ENCODE results near the gene JADE2.

Gene JADE2

GRCh38 chr5:134606726-134607125 is 81.3 kb downstream of the JADE2 start:
- ATAC-seq (ENCODE audit: low read depth), result no peak
- Mint-ChIP-seq H3K9me3 (no peaks in the 10 kb centered on the region), H3K27me3 (no peaks in the 10 kb centered on the region), H3K4me1 (no peaks in the 10 kb centered on the region), H3K27ac (no peak overlapping the region), H3K36me3 (peaks cover 22% of the 10 kb centered on the region), H3K4me3 (no peak overlapping the region)
- no peak for DNase-seq (ENCODE audit: low spot score in 2 of 2)

- Mint-ChIP-seq H3K4me3 (no peak overlapping the region), H3K4me1 (no peaks in the 10 kb centered on the region), H3K36me3 (peaks cover 25% of the 10 kb centered on the region), H3K27ac (peak overlapping the region; percentile 43), H3K27me3 (no peaks in the 10 kb centered on the region), H3K9me3 (no peaks in the 10 kb centered on the region)
- DNase-seq (ENCODE audit: low spot score in 2 of 2) (no peak), ATAC-seq (ENCODE audit: low read depth) (no peak)
Observed at GRCh38 chr5:134608555-134608954, 83.1 kb downstream of the JADE2 start.

GRCh38 chr5:134609232-134609851 is 83.9 kb downstream of the JADE2 start:
- H3K36me3 Mint-ChIP-seq, result peaks cover 29% of the 10 kb centered on the region
- ATAC-seq (ENCODE audit: low read depth) (no peak), DNase-seq (ENCODE audit: low spot score in 2 of 2) (no peak)
- H3K4me3 Mint-ChIP-seq, result no peak overlapping the region
- H3K9me3 Mint-ChIP-seq, result no peaks in the 10 kb centered on the region
- no peaks in the 10 kb centered on the region for H3K27me3 Mint-ChIP-seq
- H3K27ac Mint-ChIP-seq, result no peak overlapping the region
- no peaks in the 10 kb centered on the region for H3K4me1 Mint-ChIP-seq

- ATAC-seq (ENCODE audit: low read depth) (no peak), DNase-seq (ENCODE audit: low spot score in 2 of 2) (no peak)
- no peak overlapping the region for H3K4me3 Mint-ChIP-seq
- no peaks in the 10 kb centered on the region for H3K27me3 Mint-ChIP-seq
- no peaks in the 10 kb centered on the region for H3K4me1 Mint-ChIP-seq
- no peak overlapping the region for H3K27ac Mint-ChIP-seq
- no peaks in the 10 kb centered on the region for H3K9me3 Mint-ChIP-seq
- H3K36me3 Mint-ChIP-seq, result peaks cover 31% of the 10 kb centered on the region
Observed at GRCh38 chr5:134610725-134611124, 85.3 kb downstream of the JADE2 start.

- Mint-ChIP-seq H3K9me3 (no peaks in the 10 kb centered on the region), H3K4me1 (no peaks in the 10 kb centered on the region), H3K4me3 (no peak overlapping the region), H3K36me3 (peaks cover 32% of the 10 kb centered on the region), H3K27ac (no peak overlapping the region), H3K27me3 (no peaks in the 10 kb centered on the region)
- no peak for DNase-seq (ENCODE audit: low spot score in 2 of 2)
- no peak for ATAC-seq (ENCODE audit: low read depth)
Observed at GRCh38 chr5:134611515-134611914, 86.0 kb downstream of the JADE2 start.

GRCh38 chr5:134614450-134615085 is 89.1 kb downstream of the JADE2 start:
- no peak for DNase-seq (ENCODE audit: low spot score in 2 of 2)
- no peak for ATAC-seq (ENCODE audit: low read depth)
- peaks cover 23% of the 10 kb centered on the region for H3K36me3 Mint-ChIP-seq
- H3K4me1 Mint-ChIP-seq, result no peaks in the 10 kb centered on the region
- H3K27me3 Mint-ChIP-seq, result no peaks in the 10 kb centered on the region
- H3K27ac Mint-ChIP-seq, result no peak overlapping the region
- H3K4me3 Mint-ChIP-seq, result no peak overlapping the region
- H3K9me3 Mint-ChIP-seq, result no peaks in the 10 kb centered on the region

- no peak for ATAC-seq (ENCODE audit: low read depth)
- Mint-ChIP-seq H3K27ac (no peak overlapping the region), H3K4me1 (peaks cover 10% of the 10 kb centered on the region), H3K4me3 (no peak overlapping the region), H3K27me3 (no peaks in the 10 kb centered on the region), H3K9me3 (no peaks in the 10 kb centered on the region), H3K36me3 (peaks cover 17% of the 10 kb centered on the region)
- no peak for DNase-seq (ENCODE audit: low spot score in 2 of 2)
Observed at GRCh38 chr5:134620634-134621033, 95.2 kb downstream of the JADE2 start.

GRCh38 chr5:134625559-134625958 is 100.1 kb downstream of the JADE2 start:
- Mint-ChIP-seq H3K27ac (no peak overlapping the region), H3K9me3 (no peaks in the 10 kb centered on the region), H3K27me3 (no peaks in the 10 kb centered on the region), H3K4me3 (no peak overlapping the region), H3K4me1 (peaks cover 15% of the 10 kb centered on the region), H3K36me3 (peaks cover 10% of the 10 kb centered on the region)
- no peak for DNase-seq (ENCODE audit: low spot score in 2 of 2)
- ATAC-seq (ENCODE audit: low read depth), result no peak

- no peak overlapping the region for H3K4me3 Mint-ChIP-seq
- no peaks in the 10 kb centered on the region for H3K9me3 Mint-ChIP-seq
Observed at GRCh38 chr5:134626369-134627014, 101.0 kb downstream of the JADE2 start.

More at GRCh38 chr5:134626369-134627014, 101.0 kb downstream of the JADE2 start:
- H3K36me3 Mint-ChIP-seq, result peaks cover 10% of the 10 kb centered on the region
- H3K27me3 Mint-ChIP-seq, result no peaks in the 10 kb centered on the region
- H3K4me1 Mint-ChIP-seq, result peaks cover 15% of the 10 kb centered on the region
- no peak for DNase-seq (ENCODE audit: low spot score in 2 of 2)
- H3K27ac Mint-ChIP-seq, result peak overlapping the region; percentile 81
- ATAC-seq (ENCODE audit: low read depth), result no peak
